ENCODE measurements around the gene ATXN3. TPM values are rescaled to one million over a fixed set of nuclear protein-coding genes. Genes with fewer than 3 reads are reported as not detected.

Gene ATXN3
- total RNA-seq, result 27.6 and 60.6 TPM in 2 replicates

DNA sequence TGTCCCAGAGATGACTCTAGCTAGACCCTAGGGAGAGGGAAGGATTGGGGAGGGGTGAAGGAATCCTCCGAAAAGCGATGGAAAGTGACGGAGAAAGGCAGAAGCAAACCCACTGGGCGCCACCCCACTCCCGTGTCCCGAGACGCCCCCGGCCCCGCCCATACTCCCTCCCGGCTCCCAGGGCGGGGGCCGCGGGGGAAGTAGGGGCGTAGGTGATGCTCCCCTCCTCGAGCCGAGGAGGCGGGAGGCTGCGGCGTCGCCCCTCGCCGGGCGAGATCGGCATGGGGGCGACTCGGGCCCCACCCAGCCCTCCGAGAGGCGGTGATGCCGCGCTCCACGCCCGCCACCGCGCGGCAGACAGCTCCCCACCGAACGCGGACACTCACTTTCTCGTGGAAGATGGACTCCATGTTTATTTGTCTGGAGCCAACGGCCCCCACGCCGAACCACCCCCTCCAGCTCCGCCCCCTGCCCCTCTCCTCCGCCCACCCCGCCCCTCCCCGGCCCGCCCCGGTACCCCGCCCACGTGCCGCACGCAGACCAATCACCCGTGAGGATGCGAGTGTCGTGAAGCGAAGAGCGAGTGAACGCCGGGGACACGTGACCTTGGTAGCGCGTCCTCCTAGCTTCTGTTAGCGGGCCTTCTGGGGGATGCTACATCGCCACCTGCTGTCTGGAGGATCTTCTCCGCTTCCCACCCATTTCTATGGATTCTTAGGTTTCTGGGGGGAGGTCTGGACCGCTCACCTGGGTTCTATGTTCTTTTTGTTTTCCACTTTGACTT lies at the start of gene ATXN3:
TSS of gene ATXN3 (minus strand) at position 440 of the 784 bp plus-strand sequence. CDS start at position 410, 30 bp downstream.

DNA sequence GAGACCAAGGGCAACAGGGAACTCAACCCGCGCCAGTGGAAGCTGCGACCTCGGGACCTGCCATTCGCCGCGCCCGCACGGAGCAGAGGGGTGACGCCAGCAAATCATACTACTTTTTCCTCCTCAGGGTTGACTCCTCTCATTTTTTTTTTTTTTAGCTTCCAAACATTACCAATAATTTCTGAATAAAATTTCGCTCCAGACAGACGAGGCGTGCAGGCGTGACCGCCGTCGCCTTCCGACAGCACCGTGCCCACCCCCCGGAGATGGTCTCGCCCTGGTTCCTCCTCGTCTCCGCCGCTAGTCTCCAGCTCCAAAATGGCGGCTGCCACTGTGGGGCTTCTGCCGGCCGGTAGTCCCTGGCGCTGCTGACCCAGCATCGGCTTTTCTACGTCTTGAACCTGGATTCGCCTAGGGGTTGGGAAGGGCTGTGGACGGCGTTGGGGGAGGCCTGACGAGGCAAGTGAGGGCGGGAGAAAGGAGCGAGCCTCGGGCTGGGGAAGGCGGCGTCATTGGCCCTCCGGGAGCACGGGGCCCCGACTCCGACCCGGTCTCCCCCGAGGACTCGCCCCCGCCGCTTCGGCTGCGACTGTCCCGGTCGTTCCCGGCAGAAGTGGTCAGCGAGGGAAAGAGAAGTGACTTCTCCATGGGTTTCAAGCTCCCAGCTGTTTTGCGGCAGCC lies 15.4 kb upstream of the ATXN3 start, which contains the start of the genes CPSF2 and NDUFB1:
TSS of gene CPSF2 (plus strand) at position 300 of the 681 bp plus-strand sequence. CDS start 9,016 bp downstream, outside the sequence.
TSS of gene NDUFB1 (minus strand) at position 37 of the 681 bp plus-strand sequence. CDS start 4,069 bp downstream, outside the sequence.

DNA sequence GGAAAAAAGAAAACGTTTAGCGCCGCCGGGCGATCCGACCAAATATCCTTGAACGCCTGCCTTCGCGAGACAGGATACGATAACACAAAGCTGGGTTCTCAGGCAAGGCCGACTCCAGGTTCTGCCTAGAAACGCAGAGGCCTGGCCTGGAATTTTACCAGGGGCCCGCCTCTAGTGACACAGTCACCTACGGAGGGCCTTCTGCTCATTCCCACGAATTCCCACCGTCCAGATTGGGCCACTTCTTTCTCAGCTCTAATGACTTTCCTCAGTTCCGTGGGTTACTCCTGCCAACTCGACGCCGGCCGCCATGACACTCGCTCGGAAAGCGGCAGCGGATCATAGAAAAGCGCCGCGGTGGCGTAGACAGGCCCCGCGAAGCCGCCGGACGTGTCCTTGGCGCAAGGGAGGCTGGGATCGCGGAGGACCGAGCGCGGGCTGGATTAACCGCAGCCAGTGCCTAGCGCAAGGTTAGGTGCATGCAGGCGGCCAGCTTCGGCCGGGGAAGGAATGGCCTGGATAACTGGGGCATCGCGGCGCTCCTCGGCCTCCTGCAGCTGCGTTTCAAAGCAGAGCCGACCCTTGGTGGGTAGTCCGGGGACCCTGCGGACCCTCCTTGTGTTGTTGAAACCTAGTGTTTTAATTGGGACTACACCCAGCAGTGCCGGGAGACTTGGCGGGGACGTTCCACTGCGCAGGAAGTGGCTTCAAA lies 66.5 kb downstream of the ATXN3 start, which contains the start of gene TRIP11:
TSS of gene TRIP11 (minus strand) at position 341 of the 712 bp plus-strand sequence. CDS start 374 bp downstream, outside the sequence.

Other genes starting within 250 kb of the ATXN3 start
- not detected in 2 replicates for gene TC2N, start 239.0 kb downstream of the ATXN3 start, total RNA-seq
- 1.2 and 4.5 TPM in 2 replicates for gene FBLN5, start 158.9 kb downstream of the ATXN3 start, total RNA-seq
- gene TRIP11, start 66.5 kb downstream of the ATXN3 start, total RNA-seq, result 19.8 and 22.0 TPM in 2 replicates
- 130 and 200 TPM in 2 replicates for gene NDUFB1, start 15.1 kb upstream of the ATXN3 start, total RNA-seq
- gene CPSF2, start 15.4 kb upstream of the ATXN3 start, total RNA-seq, result 37.4 and 61.7 TPM in 2 replicates
- gene SLC24A4, start 216.6 kb upstream of the ATXN3 start, total RNA-seq, result under 0.01 TPM in 1 of 2 replicates, not detected in the other

Data from epithelial cell of umbilical artery (primary cell).